ENCODE results near the gene SDHAF3. TPM values are rescaled to one million over a fixed set of nuclear protein-coding genes. Genes with fewer than 3 reads are reported as not detected.

Gene SDHAF3
- total RNA-seq, result 20.9 TPM

GRCh38 chr7:97117372-97118188, at the start of gene SDHAF3:
Gene SDHAF3 (plus strand): TSS chr7:97117698. CDS start chr7:97117724, 26 bp downstream.

Other genes with a start within 250 kb of the SDHAF3 start
- not detected for gene DLX6, start 112.1 kb upstream of the SDHAF3 start, total RNA-seq
- gene DLX5, start 92.9 kb upstream of the SDHAF3 start, total RNA-seq, result not detected

Data from camera-type eye (tissue), 1 donor.